ENCODE data around the gene ROR2. TPM values are rescaled to one million over a fixed set of nuclear protein-coding genes. Genes with fewer than 3 reads are reported as not detected.

The ROR2 gene
- total RNA-seq, 4 donors from 2014 or later: 37.4 to 71.8 (median 59.4) TPM

DNA sequence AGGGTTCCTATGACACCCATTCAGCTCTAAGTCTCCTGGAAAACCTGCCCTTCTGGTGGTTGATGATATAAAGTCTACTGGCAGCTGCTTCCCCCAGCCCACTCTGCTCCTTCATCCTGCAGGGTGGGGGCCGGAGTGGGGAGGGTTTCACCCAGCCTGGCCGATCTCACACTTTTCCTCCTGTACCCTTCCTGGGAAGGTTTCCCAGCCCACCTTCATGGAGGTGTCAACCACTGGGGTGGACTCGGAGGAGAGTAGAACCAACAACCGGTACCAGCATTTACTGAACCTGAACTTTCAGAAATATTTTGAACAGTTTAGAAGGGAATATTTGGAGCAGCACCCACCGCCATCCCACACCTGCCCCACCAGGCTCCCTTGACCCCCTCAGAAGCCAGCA lies 30.4 kb downstream of the ROR2 start:
- Histone ChIP-seq H3K4me3 (no peak overlapping the region), H3K36me3 (no peaks in the 10 kb centered on the region), H3K9me3 (no peaks in the 10 kb centered on the region), H3K27ac (replicated peaks in 1 of 4) (no peak overlapping the region), H3K4me1 (peaks cover 0 to 68% (median 57%) of the 10 kb centered on the region in 4 donors), H3K27me3 (no peaks in the 10 kb centered on the region)
- intact Hi-C loops (cut with DNase I): no loop called here
- no peak for DNase-seq (ENCODE audit: extremely low spot score)
- WGBS: 92% methylated on average over 5 of the region's 5 CpGs
- no peak for TF ChIP-seq POLR2A (IDR thresholded peaks at IDR 0.05; ENCODE audit: low read depth)
- no peak for TF ChIP-seq EP300 (IDR thresholded peaks at IDR 0.05)
- TF ChIP-seq, protein P1, sequence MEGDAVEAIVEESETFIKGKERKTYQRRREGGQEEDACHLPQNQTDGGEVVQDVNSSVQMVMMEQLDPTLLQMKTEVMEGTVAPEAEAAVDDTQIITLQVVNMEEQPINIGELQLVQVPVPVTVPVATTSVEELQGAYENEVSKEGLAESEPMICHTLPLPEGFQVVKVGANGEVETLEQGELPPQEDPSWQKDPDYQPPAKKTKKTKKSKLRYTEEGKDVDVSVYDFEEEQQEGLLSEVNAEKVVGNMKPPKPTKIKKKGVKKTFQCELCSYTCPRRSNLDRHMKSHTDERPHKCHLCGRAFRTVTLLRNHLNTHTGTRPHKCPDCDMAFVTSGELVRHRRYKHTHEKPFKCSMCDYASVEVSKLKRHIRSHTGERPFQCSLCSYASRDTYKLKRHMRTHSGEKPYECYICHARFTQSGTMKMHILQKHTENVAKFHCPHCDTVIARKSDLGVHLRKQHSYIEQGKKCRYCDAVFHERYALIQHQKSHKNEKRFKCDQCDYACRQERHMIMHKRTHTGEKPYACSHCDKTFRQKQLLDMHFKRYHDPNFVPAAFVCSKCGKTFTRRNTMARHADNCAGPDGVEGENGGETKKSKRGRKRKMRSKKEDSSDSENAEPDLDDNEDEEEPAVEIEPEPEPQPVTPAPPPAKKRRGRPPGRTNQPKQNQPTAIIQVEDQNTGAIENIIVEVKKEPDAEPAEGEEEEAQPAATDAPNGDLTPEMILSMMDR (IDR thresholded peaks at IDR 0.05): no peak
- no peak for TF ChIP-seq POLR2AphosphoS5 (IDR thresholded peaks at IDR 0.05)

DNA sequence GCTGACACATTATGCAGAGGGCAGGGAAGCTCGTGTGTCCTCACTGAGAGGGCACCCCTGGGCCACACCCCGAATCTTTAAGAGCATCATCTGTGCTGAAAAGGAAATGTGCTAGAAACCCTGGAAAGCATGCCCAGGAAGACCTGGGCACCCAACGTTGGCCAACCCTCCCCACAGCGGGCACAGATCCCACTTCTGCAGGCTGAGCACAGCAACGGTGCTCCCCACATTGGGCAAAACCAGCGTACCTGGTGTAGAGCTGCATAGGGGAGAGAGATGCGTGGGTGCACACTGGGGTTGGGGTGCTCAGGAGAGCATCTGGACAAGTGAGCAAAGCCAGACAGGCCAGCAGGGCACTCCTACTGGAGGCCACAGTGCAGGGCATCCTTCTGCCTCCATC lies 32.6 kb downstream of the ROR2 start:
- WGBS: 80% methylated on average over 7 of the region's 7 CpGs
- Histone ChIP-seq H3K9me3 (no peaks in the 10 kb centered on the region), H3K27ac (replicated peaks in 1 of 4) (no peak overlapping the region), H3K4me3 (no peak overlapping the region), H3K36me3 (no peaks in the 10 kb centered on the region), H3K4me1 (peaks cover 0 to 73% (median 53%) of the 10 kb centered on the region in 4 donors), H3K27me3 (no peaks in the 10 kb centered on the region)
- TF ChIP-seq, protein P1 (IDR thresholded peaks at IDR 0.05): no peak
- TF ChIP-seq EP300 (IDR thresholded peaks at IDR 0.05) (no peak), POLR2A (IDR thresholded peaks at IDR 0.05; ENCODE audit: low read depth) (no peak), POLR2AphosphoS5 (IDR thresholded peaks at IDR 0.05) (no peak)
- DNase-seq (ENCODE audit: extremely low spot score): no peak
- intact Hi-C loops (cut with DNase I): no loop called here

DNA sequence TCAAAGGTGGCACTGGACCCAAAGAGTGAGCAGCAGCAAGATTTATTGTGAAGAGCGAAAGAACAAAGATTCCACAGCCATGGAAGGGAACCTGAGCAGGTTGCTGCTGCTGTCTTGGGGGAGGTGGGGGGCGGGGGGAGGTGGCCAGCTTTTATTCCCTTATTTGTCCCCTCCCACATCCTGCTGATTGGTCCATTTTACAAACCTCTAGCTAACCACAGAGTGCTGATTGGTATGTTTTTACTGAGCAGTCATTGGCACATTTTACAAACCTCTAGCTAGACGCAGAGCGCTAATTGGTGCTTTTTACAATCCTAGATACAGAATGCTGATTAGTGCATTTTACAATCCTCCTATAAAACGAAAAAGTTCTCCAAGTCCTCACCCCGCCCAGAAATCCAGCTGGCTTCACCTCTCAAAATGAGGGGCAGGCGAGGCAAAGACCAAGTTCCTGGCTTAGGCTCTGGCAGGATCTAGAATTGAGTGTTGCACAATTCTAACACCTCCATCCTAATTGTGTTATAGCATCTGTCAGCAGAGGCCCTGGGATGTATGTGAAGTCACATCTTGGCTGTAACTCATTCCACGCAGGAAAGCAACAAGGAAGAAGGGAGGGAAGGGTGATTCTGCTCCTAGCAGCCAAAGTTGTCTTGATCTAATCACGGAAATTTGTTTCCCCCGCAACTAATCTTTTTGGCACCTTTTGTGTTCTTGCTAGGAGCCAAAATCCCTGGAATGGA lies 34.3 kb downstream of the ROR2 start:
- H3K36me3 ChIP-seq: no peaks in the 10 kb centered on the region
- H3K4me3 ChIP-seq: no peak overlapping the region
- TF ChIP-seq, protein P1 (IDR thresholded peaks at IDR 0.05): no peak
- TF ChIP-seq EP300 (IDR thresholded peaks at IDR 0.05): no peak
- no peak for TF ChIP-seq POLR2AphosphoS5 (IDR thresholded peaks at IDR 0.05)
- TF ChIP-seq POLR2A (IDR thresholded peaks at IDR 0.05; ENCODE audit: low read depth): no peak
- 81% methylated on average over 10 of the region's 10 CpGs for WGBS
- intact Hi-C loops (cut with DNase I): no loop called here
- H3K27ac ChIP-seq (replicated peaks in 1 of 4): no peak overlapping the region
- no peaks in the 10 kb centered on the region for H3K27me3 ChIP-seq
- H3K9me3 ChIP-seq: no peaks in the 10 kb centered on the region
- no peak for DNase-seq (ENCODE audit: extremely low spot score)
- peaks cover 0 to 75% (median 53%) of the 10 kb centered on the region in 4 donors for H3K4me1 ChIP-seq

DNA sequence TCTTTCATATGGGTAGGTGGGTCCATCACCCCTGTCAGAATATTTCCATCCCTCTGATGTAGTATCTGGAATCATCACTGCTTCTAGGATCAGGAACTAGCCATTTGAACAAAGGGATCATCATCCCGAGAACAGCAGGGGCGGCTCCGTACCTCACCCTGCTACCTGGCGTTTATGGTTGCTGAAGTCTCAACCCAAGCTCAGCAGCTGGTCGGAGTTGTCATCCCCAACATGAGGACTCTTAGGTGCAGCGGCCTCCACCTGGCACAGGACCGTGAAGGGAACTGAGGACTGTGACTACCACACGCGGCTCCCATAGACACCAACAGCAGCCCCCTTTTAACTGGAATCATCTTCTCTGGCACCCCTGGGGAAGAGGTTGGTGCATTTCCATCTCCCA lies 35.1 kb downstream of the ROR2 start:
- Histone ChIP-seq H3K36me3 (no peaks in the 10 kb centered on the region), H3K4me1 (peaks cover 0 to 68% (median 47%) of the 10 kb centered on the region in 4 donors), H3K27ac (replicated peaks in 1 of 4) (no peak overlapping the region), H3K4me3 (no peak overlapping the region), H3K9me3 (no peaks in the 10 kb centered on the region), H3K27me3 (no peaks in the 10 kb centered on the region)
- TF ChIP-seq EP300 (IDR thresholded peaks at IDR 0.05) (no peak), POLR2AphosphoS5 (IDR thresholded peaks at IDR 0.05) (no peak), POLR2A (IDR thresholded peaks at IDR 0.05; ENCODE audit: low read depth) (no peak)
- TF ChIP-seq, protein P1 (IDR thresholded peaks at IDR 0.05): no peak
- intact Hi-C loops (cut with DNase I): no loop called here
- WGBS: 100% methylated on average over 9 of the region's 9 CpGs
- no peak for DNase-seq (ENCODE audit: extremely low spot score)
